AG10803 (cell line): Measurements from ENCODE around the gene INF2.

Experiments used
- DNase-seq: peaks from one replicate; pipeline ENCODE4 v3.0.0; 2010; ENCODE audit warnings: low read depth
- H3K4me3 ChIP-seq: 2 replicates; pipeline ENCODE4 v1.5.1; 2011; ENCODE audit warnings: mild to moderate bottlenecking, low read length, control low read depth
- CTCF ChIP-seq: conservative IDR thresholded peaks from 2 replicates; pipeline ENCODE4 v1.5.1; 2011; ENCODE audit warnings: mild to moderate bottlenecking, low read length, control low read depth, inconsistent platforms

Gene INF2

GRCh38 chr14:104756477-104757237 is 67.2 kb downstream of the INF2 start:
- no peak for DNase-seq
- H3K4me3 ChIP-seq: no peak overlapping the region
- no peak for TF ChIP-seq CTCF

- TF ChIP-seq CTCF: no peak
- peak; percentile 16 for DNase-seq
- no peak overlapping the region for H3K4me3 ChIP-seq
Measured at GRCh38 chr14:104757238-104757585, 67.8 kb downstream of the INF2 start.

- H3K4me3 ChIP-seq: no peak overlapping the region
- no peak for TF ChIP-seq CTCF
- no peak for DNase-seq
Measured at GRCh38 chr14:104757681-104758392, 68.4 kb downstream of the INF2 start.

- no peak for TF ChIP-seq CTCF
- no peak overlapping the region for H3K4me3 ChIP-seq
- DNase-seq: no peak
Measured at GRCh38 chr14:104758981-104759969, 69.9 kb downstream of the INF2 start.

- no peak for TF ChIP-seq CTCF
- H3K4me3 ChIP-seq: no peak overlapping the region
- DNase-seq: no peak
Measured at GRCh38 chr14:104765517-104765916, 76.1 kb downstream of the INF2 start.

GRCh38 chr14:104766256-104766862 is 76.9 kb downstream of the INF2 start:
- no peak overlapping the region for H3K4me3 ChIP-seq
- DNase-seq: no peak
- no peak for TF ChIP-seq CTCF
